GM13977 (cell line): ENCODE data around the gene MT1M.

ENCODE experiments used
- DNase-seq: peaks from one replicate; pipeline ENCODE4 v3.0.0; 2012; ENCODE audit warnings: low spot score
- in situ Hi-C: fragments of 300-500 bp; cut with MboI; formaldehyde crosslinking; loops from one replicate; pipeline ENCODE4 v1.12.0; 2022; ENCODE audit warnings: low sequenced_read_pairs, low pct_unique_long_range_greater_than_20kb, mixed read lengths, inconsistent platforms; ENCODE audit not compliant: unreplicated experiment
- TF ChIP-seq, protein P1 (sequence below): IDR thresholded peaks from 2 replicates; pipeline ENCODE4 v1.5.1; 2012; ENCODE audit warnings: mild to moderate bottlenecking, control low read depth; ENCODE audit not compliant: insufficient read depth; ENCODE audit errors: extremely low read depth, missing control alignments

The MT1M gene

DNA sequence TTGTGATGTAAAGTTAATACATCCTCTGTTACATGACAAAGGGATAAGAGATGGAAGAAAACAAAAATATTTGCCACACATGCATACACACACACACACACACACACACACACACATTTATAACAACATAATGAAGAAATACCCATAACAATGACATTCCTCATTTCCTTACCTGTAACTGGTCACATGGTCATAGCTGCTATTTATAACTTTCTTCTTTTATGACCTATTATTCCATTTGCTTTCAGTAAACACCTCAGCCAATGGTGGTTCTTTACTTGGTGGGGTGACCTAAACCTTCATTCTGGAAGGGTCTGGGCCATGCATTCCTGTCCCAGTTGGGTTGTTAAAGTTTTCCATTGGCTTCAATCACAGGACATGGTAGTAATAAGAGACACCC is 18.8 kb upstream of the MT1M start:
- DNase-seq, result no peak
- in situ Hi-C loops, result no loop called here
- TF ChIP-seq, protein P1, sequence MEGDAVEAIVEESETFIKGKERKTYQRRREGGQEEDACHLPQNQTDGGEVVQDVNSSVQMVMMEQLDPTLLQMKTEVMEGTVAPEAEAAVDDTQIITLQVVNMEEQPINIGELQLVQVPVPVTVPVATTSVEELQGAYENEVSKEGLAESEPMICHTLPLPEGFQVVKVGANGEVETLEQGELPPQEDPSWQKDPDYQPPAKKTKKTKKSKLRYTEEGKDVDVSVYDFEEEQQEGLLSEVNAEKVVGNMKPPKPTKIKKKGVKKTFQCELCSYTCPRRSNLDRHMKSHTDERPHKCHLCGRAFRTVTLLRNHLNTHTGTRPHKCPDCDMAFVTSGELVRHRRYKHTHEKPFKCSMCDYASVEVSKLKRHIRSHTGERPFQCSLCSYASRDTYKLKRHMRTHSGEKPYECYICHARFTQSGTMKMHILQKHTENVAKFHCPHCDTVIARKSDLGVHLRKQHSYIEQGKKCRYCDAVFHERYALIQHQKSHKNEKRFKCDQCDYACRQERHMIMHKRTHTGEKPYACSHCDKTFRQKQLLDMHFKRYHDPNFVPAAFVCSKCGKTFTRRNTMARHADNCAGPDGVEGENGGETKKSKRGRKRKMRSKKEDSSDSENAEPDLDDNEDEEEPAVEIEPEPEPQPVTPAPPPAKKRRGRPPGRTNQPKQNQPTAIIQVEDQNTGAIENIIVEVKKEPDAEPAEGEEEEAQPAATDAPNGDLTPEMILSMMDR, result no peak

DNA sequence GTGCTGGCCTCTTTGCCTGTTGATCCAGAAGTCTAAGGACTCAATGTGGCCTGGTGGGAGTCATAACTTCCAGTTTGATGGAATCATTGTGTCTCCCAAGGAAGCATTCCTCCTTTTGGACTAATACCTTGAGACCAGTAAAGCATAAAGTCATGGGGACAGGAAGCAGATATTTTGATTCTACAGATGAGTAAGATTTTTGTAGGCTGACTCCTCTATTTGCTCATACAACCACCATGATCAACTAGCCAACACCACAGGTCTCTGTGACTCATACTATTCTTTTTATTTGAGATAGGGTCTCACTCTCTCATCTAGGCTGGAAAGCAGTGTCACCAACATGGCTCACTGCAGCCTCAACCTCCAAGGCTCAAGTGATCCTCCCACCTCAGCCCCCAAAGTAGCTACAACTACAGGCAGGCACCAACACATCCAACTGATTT is 17.9 kb upstream of the MT1M start:
- in situ Hi-C loops, result no loop called here

DNA sequence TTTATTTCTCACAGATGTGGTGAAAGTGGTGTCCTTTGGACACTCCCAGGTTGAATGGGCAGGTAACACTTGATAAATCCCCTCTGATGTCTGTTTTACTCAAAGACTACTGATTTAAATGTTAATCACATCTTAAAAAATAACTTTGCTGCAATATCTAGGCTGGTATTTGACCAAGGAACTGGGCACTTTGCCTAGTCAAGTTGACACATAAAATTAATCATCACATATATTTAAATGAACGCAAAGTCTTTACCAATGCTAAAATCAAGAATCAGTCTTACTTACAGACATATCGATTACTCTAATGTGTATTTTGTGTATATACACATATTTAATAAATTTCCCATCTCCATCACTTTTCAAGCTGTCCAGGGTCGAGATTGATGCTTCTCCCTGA is 17.1 kb upstream of the MT1M start:
- in situ Hi-C loops, result no loop called here
- no peak for DNase-seq
- TF ChIP-seq, protein P1, result no peak

More for the DNA sequence above, 17.9 kb upstream of the MT1M start:
- TF ChIP-seq, protein P1, result no peak
- DNase-seq, result no peak

DNA sequence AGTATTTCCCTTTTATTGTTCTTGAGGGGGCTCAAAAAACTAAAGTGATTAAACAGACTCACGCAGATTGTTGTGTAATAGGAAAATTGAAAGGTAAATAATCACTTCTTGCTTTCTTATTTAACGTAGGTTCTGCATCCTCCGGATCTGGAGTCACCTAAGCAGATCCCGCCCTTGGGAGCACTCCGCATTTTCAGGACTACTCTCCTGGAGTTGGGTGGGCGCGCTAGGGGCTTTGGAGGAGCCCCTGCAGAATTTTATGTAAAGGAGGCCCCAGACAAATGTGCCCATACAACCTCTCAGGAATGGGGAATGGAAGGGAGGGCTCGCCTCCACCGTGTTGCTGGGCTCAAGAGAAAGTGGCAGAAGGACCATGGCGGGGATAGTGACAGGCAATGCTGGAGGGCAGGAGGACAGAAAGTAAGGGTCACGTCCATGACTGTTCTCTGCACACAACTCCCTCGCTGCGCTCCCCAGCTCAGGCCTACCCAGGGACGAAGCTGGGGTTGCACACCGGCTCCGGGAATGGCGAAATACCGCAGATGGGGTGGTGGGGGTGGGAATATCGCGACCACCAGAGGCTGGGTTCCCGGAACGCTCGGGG is 15.7 kb upstream of the MT1M start:
- DNase-seq, result no peak
- in situ Hi-C loops, result no loop called here

DNA sequence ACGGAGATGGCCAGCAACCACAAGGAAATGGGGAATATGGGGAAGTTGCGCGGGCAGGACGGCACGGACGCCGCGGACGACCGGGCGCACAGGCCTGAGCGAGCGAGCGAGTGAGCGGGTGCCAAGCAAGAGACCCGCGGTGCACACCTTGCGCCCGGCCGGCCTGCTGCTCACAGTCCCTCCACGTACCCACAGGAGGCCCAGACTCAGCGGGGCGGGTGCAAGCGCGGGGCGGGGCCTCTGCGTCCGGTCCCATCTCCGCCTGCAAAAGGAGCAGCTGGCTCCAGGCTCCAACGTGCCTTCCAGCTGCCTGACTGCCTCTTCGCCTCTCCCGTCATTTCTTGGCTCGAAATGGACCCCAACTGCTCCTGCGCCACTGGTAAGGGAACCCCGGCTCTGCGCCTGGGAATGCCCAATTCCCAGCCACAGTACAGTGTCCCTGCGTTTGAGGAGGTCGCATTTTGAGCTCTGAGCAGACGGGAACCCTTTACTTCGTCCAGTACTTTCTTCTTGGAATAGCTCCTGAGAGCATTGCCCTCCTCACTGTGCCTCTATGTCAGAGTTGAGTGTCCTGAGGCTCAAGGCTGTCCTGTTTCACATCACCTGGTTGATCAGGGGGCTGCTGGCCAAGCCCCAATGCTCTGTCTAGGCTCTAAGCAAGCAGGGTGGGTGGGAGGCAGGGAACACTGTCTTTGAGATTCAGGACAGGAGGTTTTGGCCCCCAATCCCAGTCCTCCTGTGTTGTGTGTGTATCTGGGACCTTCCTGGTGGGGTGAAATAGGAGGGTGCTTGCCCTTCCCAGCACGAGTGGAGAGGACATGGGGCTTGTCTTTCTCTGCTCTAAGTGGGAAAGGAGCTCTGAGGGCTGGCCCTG is 15.0 kb upstream of the MT1M start:
- in situ Hi-C loops, result no loop called here
- TF ChIP-seq, protein P1, result no peak
- DNase-seq, result no peak

More for the DNA sequence above, 15.7 kb upstream of the MT1M start:
- TF ChIP-seq, protein P1, result no peak

DNA sequence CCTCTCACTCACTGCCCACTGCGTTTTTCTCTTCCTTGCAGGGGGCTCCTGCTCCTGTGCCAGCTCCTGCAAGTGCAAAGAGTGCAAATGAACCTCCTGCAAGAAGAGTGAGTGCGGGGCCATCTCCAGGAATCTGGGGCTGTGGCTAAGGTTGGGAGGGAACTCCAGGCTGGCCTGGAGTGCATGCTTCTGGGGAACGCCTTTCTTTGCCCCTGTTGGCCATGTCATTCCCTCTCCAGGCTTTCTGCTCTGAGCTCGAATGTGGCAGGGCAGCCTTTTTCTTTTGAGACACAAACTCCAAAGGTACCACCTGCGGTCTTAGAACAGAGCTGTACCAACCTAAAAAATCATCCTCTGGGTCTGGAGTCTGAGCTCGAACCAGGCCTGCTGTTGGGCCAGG is 14.3 kb upstream of the MT1M start:
- in situ Hi-C loops, result no loop called here
- TF ChIP-seq, protein P1, result no peak
- DNase-seq, result no peak
